Measurements from ENCODE around the gene SI. TPM values are rescaled to one million over a fixed set of nuclear protein-coding genes. Genes with fewer than 3 reads are reported as not detected.

The SI gene
- total and polyA plus RNA-seq, 9 donors, result 0.01 to 0.83 (median 0.03) TPM; not detected in 6

- TF ChIP-seq CTCF (IDR thresholded peaks at IDR 0.05), result no peak
- TF ChIP-seq POLR2A (IDR thresholded peaks at IDR 0.05), result no peak
- no peak for TF ChIP-seq EP300 (IDR thresholded peaks at IDR 0.05)
- intact Hi-C loops (cut with DNase I), result no loop called here
- no peaks in the 10 kb centered on the region for H3K9me3 ChIP-seq
- no peaks in the 10 kb centered on the region for H3K27me3 ChIP-seq
- H3K4me1 ChIP-seq (ENCODE audit: insufficient read depth), result no peaks in the 10 kb centered on the region
- no peaks in the 10 kb centered on the region for H3K36me3 ChIP-seq
- no peak overlapping the region for H3K4me3 ChIP-seq
- no peak for DNase-seq
- 25 to 37% (median 30%) methylated on average over 1 of the region's 1 CpG for WGBS, 3 donors
- H3K27ac ChIP-seq, result no peak overlapping the region
Measured at GRCh38 chr3:165081183-165081582, 2.9 kb upstream of the SI start.

GRCh38 chr3:165075695-165076094 lies 2.6 kb downstream of the SI start:
- no peak for TF ChIP-seq POLR2A (IDR thresholded peaks at IDR 0.05)
- TF ChIP-seq EP300 (IDR thresholded peaks at IDR 0.05), result no peak
- TF ChIP-seq CTCF (IDR thresholded peaks at IDR 0.05), result no peak
- DNase-seq, result no peak
- intact Hi-C loops (cut with DNase I), result no loop called here
- 72 to 78% (median 73%) methylated on average over 1 of the region's 1 CpG for WGBS, 3 donors
- H3K9me3 ChIP-seq, result no peaks in the 10 kb centered on the region
- H3K36me3 ChIP-seq, result no peaks in the 10 kb centered on the region
- no peak overlapping the region for H3K27ac ChIP-seq
- H3K4me3 ChIP-seq, result no peak overlapping the region
- no peaks in the 10 kb centered on the region for H3K27me3 ChIP-seq
- no peaks in the 10 kb centered on the region for H3K4me1 ChIP-seq (ENCODE audit: insufficient read depth)

GRCh38 chr3:165070682-165071081 lies 7.6 kb downstream of the SI start:
- Histone ChIP-seq H3K4me1 (ENCODE audit: insufficient read depth) (no peaks in the 10 kb centered on the region), H3K9me3 (no peaks in the 10 kb centered on the region), H3K36me3 (no peaks in the 10 kb centered on the region), H3K4me3 (no peak overlapping the region), H3K27ac (no peak overlapping the region), H3K27me3 (no peaks in the 10 kb centered on the region)
- intact Hi-C loops (cut with DNase I), result no loop called here
- no peak for DNase-seq
- TF ChIP-seq CTCF (IDR thresholded peaks at IDR 0.05), result no peak
- TF ChIP-seq EP300 (IDR thresholded peaks at IDR 0.05), result no peak
- TF ChIP-seq POLR2A (IDR thresholded peaks at IDR 0.05), result no peak
- 75 to 91% (median 75%) methylated on average over 6 of the region's 6 CpGs for WGBS, 3 donors

GRCh38 chr3:165056510-165056909 lies 21.8 kb downstream of the SI start:
- TF ChIP-seq CTCF (IDR thresholded peaks at IDR 0.05), result no peak
- no peak for TF ChIP-seq POLR2A (IDR thresholded peaks at IDR 0.05)
- no peak for TF ChIP-seq EP300 (IDR thresholded peaks at IDR 0.05)
- Histone ChIP-seq H3K4me3 (no peak overlapping the region), H3K27me3 (no peaks in the 10 kb centered on the region), H3K4me1 (ENCODE audit: insufficient read depth) (no peaks in the 10 kb centered on the region), H3K9me3 (no peaks in the 10 kb centered on the region), H3K27ac (no peak overlapping the region), H3K36me3 (no peaks in the 10 kb centered on the region)
- WGBS, 3 donors, result 90 to 94% (median 91%) methylated on average over 2 of the region's 2 CpGs
- intact Hi-C loops (cut with DNase I), result no loop called here
- DNase-seq, result no peak

GRCh38 chr3:165040186-165040585 lies 38.1 kb downstream of the SI start:
- WGBS, 3 donors, result 87 to 96% (median 90%) methylated on average over 1 of the region's 1 CpG
- Histone ChIP-seq H3K36me3 (no peaks in the 10 kb centered on the region), H3K4me1 (ENCODE audit: insufficient read depth) (no peaks in the 10 kb centered on the region), H3K27ac (no peak overlapping the region), H3K4me3 (no peak overlapping the region), H3K9me3 (no peaks in the 10 kb centered on the region), H3K27me3 (no peaks in the 10 kb centered on the region)
- no peak for DNase-seq
- intact Hi-C loops (cut with DNase I), result no loop called here
- no peak for TF ChIP-seq EP300 (IDR thresholded peaks at IDR 0.05)
- no peak for TF ChIP-seq CTCF (IDR thresholded peaks at IDR 0.05)
- TF ChIP-seq POLR2A (IDR thresholded peaks at IDR 0.05), result no peak

All from ovary (tissue), 9 donors.